Mesendoderm (in vitro differentiated cells): Measurements from ENCODE around the gene CAMTA1.

Experiments used
- DNase-seq: peaks from one replicate; pipeline ENCODE4 v3.0.0; 2013
- H2AK5ac ChIP-seq: 2 replicates; pipeline ENCODE4 v1.6.1; 2013; ENCODE audit warnings: low read length, inconsistent platforms
- H2BK120ac ChIP-seq: 2 replicates; pipeline ENCODE4 v1.6.1; 2013; ENCODE audit warnings: low read depth, mild to moderate bottlenecking, low read length, moderate library complexity, mixed read lengths
- H2BK15ac ChIP-seq: replicated peaks from 2 replicates; pipeline ENCODE4 v1.6.1; 2013; ENCODE audit warnings: low read depth, mild to moderate bottlenecking, moderate library complexity
- H2BK5ac ChIP-seq: 2 replicates; pipeline ENCODE4 v1.6.1; 2013; ENCODE audit warnings: low read length, inconsistent platforms
- H3K18ac ChIP-seq: 2 replicates; pipeline ENCODE4 v1.6.1; 2013; ENCODE audit warnings: mild to moderate bottlenecking, low read length, mixed read lengths
- H3K23ac ChIP-seq: one replicate; pipeline ENCODE4 v1.6.1; 2013; ENCODE audit warnings: low read length
- H3K27ac ChIP-seq: 2 replicates; pipeline ENCODE4 v1.5.1; 2013; ENCODE audit warnings: low read depth, mild to moderate bottlenecking, inconsistent platforms, low read length, moderate library complexity
- H3K27me3 ChIP-seq: 2 replicates; pipeline ENCODE4 v1.6.1; 2013; ENCODE audit warnings: low read length, control low read depth, mild to moderate bottlenecking, inconsistent platforms; ENCODE audit not compliant: insufficient read depth, poor library complexity
- H3K36me3 ChIP-seq: 2 replicates; pipeline ENCODE4 v1.6.1; 2013; ENCODE audit warnings: low read length, inconsistent platforms; ENCODE audit not compliant: control insufficient read depth, insufficient read depth
- H3K4ac ChIP-seq: one replicate; pipeline ENCODE4 v1.6.1; 2013; ENCODE audit warnings: low read depth, mild to moderate bottlenecking, low read length, moderate library complexity
- H3K4me1 ChIP-seq: 2 replicates; pipeline ENCODE4 v1.6.1; 2013; ENCODE audit warnings: low read depth, low read length, inconsistent platforms; ENCODE audit not compliant: control insufficient read depth
- H3K4me2 ChIP-seq: 2 replicates; pipeline ENCODE4 v1.6.1; 2013; ENCODE audit warnings: low read length
- H3K4me3 ChIP-seq: 2 replicates; pipeline ENCODE4 v1.5.1; 2013; ENCODE audit warnings: mild to moderate bottlenecking, low read length
- H3K56ac ChIP-seq: one replicate; pipeline ENCODE4 v1.6.1; 2013; ENCODE audit warnings: low read length
- H3K79me1 ChIP-seq: 2 replicates; pipeline ENCODE4 v1.6.1; 2013; ENCODE audit warnings: low read length, inconsistent platforms
- H3K79me2 ChIP-seq: 2 replicates; pipeline ENCODE4 v1.6.1; 2013; ENCODE audit warnings: mild to moderate bottlenecking, low read length; ENCODE audit not compliant: control insufficient read depth, insufficient read depth
- H3K9ac ChIP-seq: 2 replicates; pipeline ENCODE4 v1.6.1; 2013; ENCODE audit warnings: low read length, inconsistent platforms
- H4K5ac ChIP-seq: one replicate; pipeline ENCODE4 v1.6.1; 2013; ENCODE audit warnings: low read length
- H4K8ac ChIP-seq: one replicate; pipeline ENCODE4 v1.6.1; 2013; ENCODE audit warnings: low read depth, mild to moderate bottlenecking, control low read depth, low read length, moderate library complexity
- WGBS: extraction: QIAGEN DNeasy Blood & Tissue Kit; methylation state at CpG from one replicate; pipeline ENCODE4 v1.1.7; 2013; ENCODE audit warnings: low lambda C conversion rate, missing lambda C conversion rate; ENCODE audit not compliant: insufficient coverage; ENCODE audit errors: extremely low coverage; 5-methylcytosine and 5-hydroxymethylcytosine counted together

CAMTA1 gene

GRCh38 chr1:7506454-7507284, 721.4 kb downstream of the CAMTA1 start:
- no peaks in the 10 kb centered on the region for H3K27me3 ChIP-seq
- H3K4ac ChIP-seq = no peak overlapping the region
- no peak overlapping the region for H3K18ac ChIP-seq
- H3K36me3 ChIP-seq = no peaks in the 10 kb centered on the region
- no peak overlapping the region for H3K4me2 ChIP-seq
- no peak overlapping the region for H4K5ac ChIP-seq
- H3K79me2 ChIP-seq = no peaks in the 10 kb centered on the region
- no peaks in the 10 kb centered on the region for H3K79me1 ChIP-seq
- no peak overlapping the region for H3K9ac ChIP-seq
- H3K4me3 ChIP-seq = no peak overlapping the region
- DNase-seq = no peak
- H3K4me1 ChIP-seq = no peaks in the 10 kb centered on the region
- no peak overlapping the region for H4K8ac ChIP-seq
- no peak overlapping the region for H3K23ac ChIP-seq
- no peak overlapping the region for H3K56ac ChIP-seq
- H2BK15ac ChIP-seq = no peak overlapping the region
- H2BK120ac ChIP-seq = no peak overlapping the region
- WGBS = 100% methylated on average over 9 of the region's 10 CpGs
- no peak overlapping the region for H2BK5ac ChIP-seq
- no peak overlapping the region for H3K27ac ChIP-seq
- H2AK5ac ChIP-seq = no peak overlapping the region

GRCh38 chr1:7507285-7508019, 722.2 kb downstream of the CAMTA1 start:
- Histone ChIP-seq H3K4me1 (no peaks in the 10 kb centered on the region), H3K36me3 (no peaks in the 10 kb centered on the region)

GRCh38 chr1:7508052-7508933, 723.0 kb downstream of the CAMTA1 start:
- H3K23ac ChIP-seq = no peak overlapping the region
- no peaks in the 10 kb centered on the region for H3K36me3 ChIP-seq
- H4K8ac ChIP-seq = no peak overlapping the region
- no CpG with 5 or more reads among the region's 16 CpGs for WGBS
- no peak overlapping the region for H4K5ac ChIP-seq
- H2BK5ac ChIP-seq = no peak overlapping the region
- H3K4me3 ChIP-seq = no peak overlapping the region
- no peaks in the 10 kb centered on the region for H3K79me2 ChIP-seq
- H3K4me1 ChIP-seq = no peaks in the 10 kb centered on the region
- H3K4me2 ChIP-seq = no peak overlapping the region
- no peak overlapping the region for H2BK120ac ChIP-seq
- H3K27ac ChIP-seq = no peak overlapping the region
- H3K4ac ChIP-seq = no peak overlapping the region
- no peak for DNase-seq
- H3K18ac ChIP-seq = no peak overlapping the region
- H3K79me1 ChIP-seq = no peaks in the 10 kb centered on the region
- H2BK15ac ChIP-seq = no peak overlapping the region
- H3K27me3 ChIP-seq = no peaks in the 10 kb centered on the region
- H3K56ac ChIP-seq = no peak overlapping the region
- H3K9ac ChIP-seq = no peak overlapping the region
- H2AK5ac ChIP-seq = no peak overlapping the region

More at GRCh38 chr1:7507285-7508019, 722.2 kb downstream of the CAMTA1 start:
- Histone ChIP-seq H3K4ac (no peak overlapping the region), H4K5ac (no peak overlapping the region), H4K8ac (no peak overlapping the region), H3K4me2 (no peak overlapping the region), H3K56ac (no peak overlapping the region), H3K79me1 (no peaks in the 10 kb centered on the region), H2BK5ac (no peak overlapping the region), H3K79me2 (no peaks in the 10 kb centered on the region), H3K4me3 (no peak overlapping the region), H3K18ac (no peak overlapping the region), H2BK120ac (no peak overlapping the region), H3K9ac (no peak overlapping the region), H3K27me3 (no peaks in the 10 kb centered on the region), H2AK5ac (no peak overlapping the region), H3K23ac (no peak overlapping the region), H2BK15ac (no peak overlapping the region), H3K27ac (no peak overlapping the region)
- no CpG with 5 or more reads among the region's 21 CpGs for WGBS
- no peak for DNase-seq

- no peaks in the 10 kb centered on the region for H3K4me1 ChIP-seq
- no peak overlapping the region for H2AK5ac ChIP-seq
- no peak overlapping the region for H2BK5ac ChIP-seq
- no peaks in the 10 kb centered on the region for H3K36me3 ChIP-seq
- H3K18ac ChIP-seq = no peak overlapping the region
- H3K23ac ChIP-seq = no peak overlapping the region
- no peak overlapping the region for H4K8ac ChIP-seq
- no peak overlapping the region for H2BK15ac ChIP-seq
- H2BK120ac ChIP-seq = no peak overlapping the region
- H3K4me3 ChIP-seq = no peak overlapping the region
- DNase-seq = no peak
- no peak overlapping the region for H3K56ac ChIP-seq
- no peak overlapping the region for H3K9ac ChIP-seq
- H3K79me1 ChIP-seq = no peaks in the 10 kb centered on the region
- no peak overlapping the region for H3K27ac ChIP-seq
- H3K4ac ChIP-seq = no peak overlapping the region
- H3K79me2 ChIP-seq = no peaks in the 10 kb centered on the region
- H3K4me2 ChIP-seq = no peak overlapping the region
- H4K5ac ChIP-seq = no peak overlapping the region
- WGBS = no CpG with 5 or more reads among the region's 11 CpGs
- H3K27me3 ChIP-seq = no peaks in the 10 kb centered on the region
Measured at GRCh38 chr1:7508934-7509519, 723.8 kb downstream of the CAMTA1 start.

DNA sequence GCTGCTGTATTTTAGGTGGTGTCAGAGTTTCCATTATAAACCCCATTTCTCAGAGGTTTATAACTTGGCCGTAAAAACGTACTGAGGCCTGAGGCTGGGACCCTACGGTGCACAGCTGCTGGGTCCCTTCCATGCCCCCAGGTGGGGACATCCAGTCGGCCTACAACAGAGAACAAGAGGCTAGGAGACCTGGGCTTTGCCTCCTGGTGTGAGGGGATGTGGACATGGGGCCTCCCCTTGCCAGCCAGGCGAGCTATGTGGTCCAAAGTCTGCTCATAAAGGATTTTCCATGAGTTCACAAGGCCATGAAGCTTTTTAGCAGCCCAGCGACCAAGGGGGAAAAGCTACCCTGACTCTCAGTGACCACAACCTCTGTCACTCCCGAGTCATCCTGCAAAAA, 724.3 kb downstream of the CAMTA1 start:
- Histone ChIP-seq H3K79me2 (no peaks in the 10 kb centered on the region), H3K4ac (no peak overlapping the region), H2AK5ac (no peak overlapping the region), H3K56ac (no peak overlapping the region), H4K8ac (no peak overlapping the region), H2BK120ac (no peak overlapping the region), H3K4me2 (no peak overlapping the region), H3K27me3 (no peaks in the 10 kb centered on the region), H2BK5ac (no peak overlapping the region), H3K18ac (no peak overlapping the region), H2BK15ac (no peak overlapping the region), H3K9ac (no peak overlapping the region), H3K4me3 (no peak overlapping the region), H3K27ac (no peak overlapping the region), H4K5ac (no peak overlapping the region), H3K36me3 (no peaks in the 10 kb centered on the region), H3K23ac (no peak overlapping the region), H3K79me1 (no peaks in the 10 kb centered on the region), H3K4me1 (no peaks in the 10 kb centered on the region)
- no peak for DNase-seq
- WGBS = no CpG with 5 or more reads among the region's 7 CpGs
